ENCODE results near the gene DZIP1L.
A peak's percentile ranks its signal among the peaks of the same experiment; 100 is the strongest.

The DZIP1L gene

DNA sequence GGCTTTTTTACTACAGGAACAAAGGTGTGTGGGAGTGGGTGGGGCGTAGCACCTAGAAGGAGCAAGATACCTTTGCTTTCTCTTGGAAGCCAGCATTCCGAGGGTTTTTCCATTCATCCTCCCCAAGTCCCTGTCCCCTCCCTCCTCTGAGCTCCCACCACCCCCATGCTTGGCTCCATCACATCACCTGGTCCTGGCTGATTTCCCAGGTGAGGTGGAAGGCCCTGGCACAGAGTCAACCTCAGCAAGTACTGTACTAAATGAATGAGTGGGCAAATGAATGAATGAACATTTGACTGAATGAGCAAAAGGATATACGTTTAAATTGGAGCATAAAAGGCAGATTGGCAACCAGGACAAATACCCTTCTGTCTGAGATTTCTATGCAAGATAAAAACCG is 45.4 kb downstream of the DZIP1L start:
- H3K4me3 ChIP-seq (replicated peaks; ENCODE audit: low read depth, low read length), result no peak overlapping the region
- TF ChIP-seq, protein P1, sequence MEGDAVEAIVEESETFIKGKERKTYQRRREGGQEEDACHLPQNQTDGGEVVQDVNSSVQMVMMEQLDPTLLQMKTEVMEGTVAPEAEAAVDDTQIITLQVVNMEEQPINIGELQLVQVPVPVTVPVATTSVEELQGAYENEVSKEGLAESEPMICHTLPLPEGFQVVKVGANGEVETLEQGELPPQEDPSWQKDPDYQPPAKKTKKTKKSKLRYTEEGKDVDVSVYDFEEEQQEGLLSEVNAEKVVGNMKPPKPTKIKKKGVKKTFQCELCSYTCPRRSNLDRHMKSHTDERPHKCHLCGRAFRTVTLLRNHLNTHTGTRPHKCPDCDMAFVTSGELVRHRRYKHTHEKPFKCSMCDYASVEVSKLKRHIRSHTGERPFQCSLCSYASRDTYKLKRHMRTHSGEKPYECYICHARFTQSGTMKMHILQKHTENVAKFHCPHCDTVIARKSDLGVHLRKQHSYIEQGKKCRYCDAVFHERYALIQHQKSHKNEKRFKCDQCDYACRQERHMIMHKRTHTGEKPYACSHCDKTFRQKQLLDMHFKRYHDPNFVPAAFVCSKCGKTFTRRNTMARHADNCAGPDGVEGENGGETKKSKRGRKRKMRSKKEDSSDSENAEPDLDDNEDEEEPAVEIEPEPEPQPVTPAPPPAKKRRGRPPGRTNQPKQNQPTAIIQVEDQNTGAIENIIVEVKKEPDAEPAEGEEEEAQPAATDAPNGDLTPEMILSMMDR (IDR thresholded peaks at IDR 0.05; ENCODE audit: low read depth, low read length, missing control alignments), result no peak
- DNase-seq (ENCODE audit: extremely low read depth, low read depth), result no peak

DNA sequence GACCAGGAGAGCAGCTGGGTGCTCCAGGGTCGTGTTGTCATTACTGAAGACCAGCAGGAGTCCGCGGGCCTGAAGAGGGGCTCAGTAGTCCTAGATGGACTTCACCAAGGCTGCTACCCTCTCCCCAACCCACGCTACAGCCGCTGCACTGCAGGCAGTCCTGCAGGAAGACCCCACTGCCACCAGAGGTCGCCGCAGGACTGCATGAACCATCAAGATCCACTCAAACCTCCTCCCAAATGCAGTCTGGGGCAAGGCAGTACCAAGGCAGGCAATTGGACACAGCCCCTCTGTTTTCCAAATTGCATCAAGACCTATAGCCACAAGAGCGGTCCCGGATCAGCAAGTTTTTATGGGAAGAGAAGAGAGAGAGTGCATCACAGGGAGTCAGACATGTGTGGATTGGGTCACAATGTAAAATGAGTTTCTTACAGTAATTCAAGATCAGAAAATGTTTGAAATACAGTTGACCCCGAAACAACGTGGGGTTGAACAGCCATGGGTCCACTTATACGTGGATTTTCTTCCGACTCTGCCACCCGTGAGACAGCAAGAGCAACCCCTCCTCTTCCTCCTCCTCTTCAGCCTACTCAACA is 46.7 kb downstream of the DZIP1L start:
- H3K4me3 ChIP-seq (replicated peaks; ENCODE audit: low read depth, low read length), result no peak overlapping the region
- TF ChIP-seq, protein P1 (IDR thresholded peaks at IDR 0.05; ENCODE audit: low read depth, low read length, missing control alignments), result peak; percentile 99
- DNase-seq (ENCODE audit: extremely low read depth, low read depth), result no peak

DNA sequence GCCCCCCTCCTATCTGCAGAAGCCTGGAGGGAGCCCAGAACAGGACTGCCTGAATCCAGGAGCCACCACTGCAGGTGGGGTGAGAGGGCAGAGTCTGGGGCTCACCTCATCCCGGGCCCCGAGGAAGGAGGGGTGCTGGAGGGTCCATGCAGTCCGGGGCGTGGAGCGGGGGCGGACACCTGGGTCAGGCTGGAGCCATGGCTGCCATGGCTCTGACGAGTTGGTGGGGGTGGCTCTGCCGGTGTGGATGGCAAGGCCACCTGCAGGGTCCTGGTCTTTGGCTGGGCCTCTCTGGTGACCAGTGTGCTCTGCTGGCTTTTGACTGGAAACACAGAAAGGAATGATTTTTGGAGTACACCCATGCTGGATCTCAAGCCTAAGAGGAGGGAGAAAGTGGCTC is 47.4 kb downstream of the DZIP1L start:
- no peak for DNase-seq (ENCODE audit: extremely low read depth, low read depth)
- H3K4me3 ChIP-seq (replicated peaks; ENCODE audit: low read depth, low read length), result no peak overlapping the region
- TF ChIP-seq, protein P1 (IDR thresholded peaks at IDR 0.05; ENCODE audit: low read depth, low read length, missing control alignments), result no peak

DNA sequence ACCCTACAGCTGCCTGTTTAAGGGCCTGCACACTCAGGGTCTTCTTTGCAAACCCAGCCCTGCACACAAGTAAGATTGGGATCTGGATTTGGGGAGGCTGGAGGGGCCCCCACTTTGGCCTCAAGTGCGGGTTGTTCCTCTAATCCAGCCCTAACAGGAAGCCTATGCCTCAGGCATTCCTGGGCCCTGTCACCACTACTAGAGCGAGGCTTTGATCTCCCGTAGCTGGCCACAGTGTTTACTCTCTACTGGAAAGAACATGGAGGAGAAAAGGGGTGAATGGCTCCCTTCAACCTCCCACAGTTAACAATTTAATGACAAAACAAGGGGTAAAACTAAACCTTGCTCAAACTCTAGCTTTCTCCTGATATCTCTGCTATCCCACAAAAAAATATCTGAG is 48.4 kb downstream of the DZIP1L start:
- no peak overlapping the region for H3K4me3 ChIP-seq (replicated peaks; ENCODE audit: low read depth, low read length)
- TF ChIP-seq, protein P1 (IDR thresholded peaks at IDR 0.05; ENCODE audit: low read depth, low read length, missing control alignments), result no peak
- no peak for DNase-seq (ENCODE audit: extremely low read depth, low read depth)

DNA sequence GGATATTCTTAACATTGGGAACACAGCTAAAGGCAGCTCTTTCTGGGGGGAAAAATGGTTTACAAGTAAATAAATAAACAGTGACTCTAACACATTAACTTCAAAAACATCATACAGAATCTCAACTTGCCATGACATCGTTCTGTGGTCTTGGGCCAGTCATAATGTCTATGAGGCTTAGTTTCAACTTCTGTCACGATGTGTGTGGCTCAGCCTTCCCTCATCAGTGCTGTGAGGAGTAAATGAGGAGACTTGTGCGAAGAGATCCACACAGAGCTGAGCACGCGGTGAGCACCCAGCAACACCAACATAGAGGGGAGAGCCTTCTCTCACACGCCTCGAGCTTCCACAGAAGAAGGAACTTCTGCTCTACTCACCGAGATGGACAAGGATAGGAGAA is 49.0 kb downstream of the DZIP1L start:
- no peak for DNase-seq (ENCODE audit: extremely low read depth, low read depth)
- no peak overlapping the region for H3K4me3 ChIP-seq (replicated peaks; ENCODE audit: low read depth, low read length)
- TF ChIP-seq, protein P1 (IDR thresholded peaks at IDR 0.05; ENCODE audit: low read depth, low read length, missing control alignments), result no peak

DNA sequence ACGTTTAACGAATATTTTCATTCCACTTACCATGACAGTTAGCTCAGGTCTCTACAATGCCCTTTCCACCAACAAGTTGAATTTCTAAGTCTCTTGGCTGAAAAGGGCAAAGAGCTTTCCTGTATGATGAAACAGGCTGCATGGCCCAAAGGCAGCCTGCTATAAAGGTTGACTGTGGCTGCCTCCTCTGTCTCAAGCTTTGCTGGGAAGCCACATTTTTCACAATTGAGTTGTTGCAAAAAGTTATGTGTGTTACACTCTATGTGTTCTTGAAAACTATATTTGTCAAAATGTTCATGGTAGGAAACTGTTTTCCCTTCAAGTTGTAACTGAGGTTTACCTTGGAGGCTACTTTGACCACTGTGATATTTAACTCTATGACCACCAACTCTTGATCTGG is 49.5 kb downstream of the DZIP1L start:
- TF ChIP-seq, protein P1 (IDR thresholded peaks at IDR 0.05; ENCODE audit: low read depth, low read length, missing control alignments), result no peak
- DNase-seq (ENCODE audit: extremely low read depth, low read depth), result no peak
- no peak overlapping the region for H3K4me3 ChIP-seq (replicated peaks; ENCODE audit: low read depth, low read length)

DNA sequence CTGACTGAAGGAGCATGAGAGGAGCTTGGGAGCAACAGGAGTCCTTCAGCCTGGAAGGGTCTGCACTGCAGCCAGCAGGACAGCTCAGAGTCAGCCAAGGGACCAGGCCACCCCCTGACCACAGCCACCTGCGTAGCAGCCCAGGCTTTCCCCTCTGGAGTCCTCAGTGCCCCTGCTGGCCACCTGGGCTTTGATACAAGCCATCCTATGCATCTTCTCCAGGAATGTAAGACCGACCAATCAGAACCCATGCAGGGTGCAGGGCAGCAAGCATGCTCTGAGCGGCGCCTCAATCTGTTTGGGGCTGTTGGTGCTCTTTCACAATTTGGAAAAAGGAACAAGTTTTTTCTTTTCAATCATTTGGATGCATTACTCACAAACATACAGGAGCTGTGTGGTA is 52.0 kb downstream of the DZIP1L start:
- DNase-seq (ENCODE audit: extremely low read depth, low read depth), result no peak
- TF ChIP-seq, protein P1 (IDR thresholded peaks at IDR 0.05; ENCODE audit: low read depth, low read length, missing control alignments), result no peak
- no peak overlapping the region for H3K4me3 ChIP-seq (replicated peaks; ENCODE audit: low read depth, low read length)
